ENCODE results near the gene IFT43. TPM values are rescaled to one million over a fixed set of nuclear protein-coding genes. Genes with fewer than 3 reads are reported as not detected.

The IFT43 gene
- total RNA-seq, 1 donor from 2014 or later: 38.6 TPM

Other genes starting within 250 kb of the IFT43 start
- 30.6 and 44.6 TPM in 2 replicates for gene TGFB3, start 3.8 kb upstream of the IFT43 start, total RNA-seq
- gene GPATCH2L, start 166.2 kb downstream of the IFT43 start, total RNA-seq: 39.2 and 62.5 TPM in 2 replicates